Liver (tissue), 3 donors: ENCODE results near the gene CNOT10.

ENCODE experiments used
- EGR1 ChIP-seq, 2 donors: IDR thresholded peaks; 2 replicates each; pipeline ENCODE4 v1.6.1; 2016 to 2018; ENCODE audit warnings: antibody characterized with exemption in 2 of 2, low read depth in 2 of 2
- GABPA ChIP-seq, 2 donors: IDR thresholded peaks in 1 of 2; conservative IDR thresholded peaks in 1 of 2; 2 replicates each; pipeline ENCODE4 v1.6.1; 2016; ENCODE audit warnings: antibody characterized with exemption in 2 of 2, mild to moderate bottlenecking in 1 of 2, moderate library complexity in 1 of 2
- HNF4G ChIP-seq: IDR thresholded peaks from 2 replicates; pipeline ENCODE4 v1.6.1; 2016; ENCODE audit warnings: antibody characterized with exemption
- JUND ChIP-seq, 2 donors: IDR thresholded peaks; 2 replicates each; pipeline ENCODE4 v1.6.1; 2016; ENCODE audit warnings: antibody characterized with exemption in 2 of 2
- RAD21 ChIP-seq, 2 donors: IDR thresholded peaks; 2 replicates each; pipeline ENCODE4 v1.6.1; 2016; ENCODE audit warnings: antibody characterized with exemption in 2 of 2, mild to moderate bottlenecking in 2 of 2
- RXRA ChIP-seq, 2 donors: IDR thresholded peaks; 2 replicates each; pipeline ENCODE4 v1.6.1; 2017 to 2018; ENCODE audit warnings: antibody characterized with exemption in 2 of 2, mild to moderate bottlenecking in 1 of 2
- TAF1 ChIP-seq: conservative IDR thresholded peaks from 2 replicates; pipeline ENCODE4 v1.6.1; 2016; ENCODE audit warnings: antibody characterized with exemption, mild to moderate bottlenecking
- YY1 ChIP-seq: IDR thresholded peaks from 2 replicates; pipeline ENCODE4 v1.6.1; 2016; ENCODE audit warnings: antibody characterized with exemption, mild to moderate bottlenecking
- TF ChIP-seq, protein P1 (sequence below): IDR thresholded peaks from 2 replicates; pipeline ENCODE4 v1.6.1; 2016; ENCODE audit warnings: antibody characterized with exemption, mild to moderate bottlenecking
- TF ChIP-seq, protein P2 (sequence below): fragments of 150-350 bp; IDR thresholded peaks from 2 replicates; pipeline ENCODE4 v1.5.1; 2017; ENCODE audit warnings: improper control_type of control experiment, low read depth, low read length; ENCODE audit not compliant: missing input control
- TF ChIP-seq, protein P3 (sequence below): IDR thresholded peaks from 2 replicates; pipeline ENCODE4 v1.6.1; 2016; ENCODE audit warnings: antibody characterized with exemption
- TF ChIP-seq, protein P4 (sequence below): IDR thresholded peaks from 2 replicates; pipeline ENCODE4 v1.6.1; 2016; ENCODE audit warnings: antibody characterized with exemption
- donor health status: healthy.
- donor health status: healthy.

DNA sequence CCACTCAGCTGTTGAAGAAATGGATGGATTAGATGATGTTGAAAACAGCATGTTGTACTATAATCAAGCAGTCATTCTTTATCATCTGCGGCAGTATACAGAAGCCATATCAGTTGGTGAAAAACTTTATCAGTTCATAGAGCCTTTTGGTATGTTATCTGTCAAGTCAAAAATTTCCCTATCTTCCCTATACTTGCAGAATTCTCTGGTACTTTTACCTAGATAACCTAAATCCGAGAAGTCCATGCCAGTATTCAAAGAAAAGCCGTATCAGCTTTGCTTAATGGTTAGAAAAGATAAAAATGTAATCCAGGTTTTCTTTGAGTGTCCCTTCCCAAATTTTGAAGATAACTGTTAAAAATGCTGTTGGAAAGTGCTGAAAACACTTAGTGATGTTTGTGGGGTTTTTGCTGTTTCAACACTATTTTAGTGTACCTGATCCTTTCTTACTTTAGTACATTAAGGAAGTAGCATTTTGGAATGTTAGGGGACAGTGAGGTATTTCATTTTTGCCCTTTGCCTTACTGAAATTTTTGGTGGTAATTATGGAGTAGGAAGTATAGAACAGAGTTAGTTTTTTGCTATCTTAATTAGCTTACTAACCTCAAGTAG lies 23.8 kb downstream of the CNOT10 start:
- TF ChIP-seq, protein P1, sequence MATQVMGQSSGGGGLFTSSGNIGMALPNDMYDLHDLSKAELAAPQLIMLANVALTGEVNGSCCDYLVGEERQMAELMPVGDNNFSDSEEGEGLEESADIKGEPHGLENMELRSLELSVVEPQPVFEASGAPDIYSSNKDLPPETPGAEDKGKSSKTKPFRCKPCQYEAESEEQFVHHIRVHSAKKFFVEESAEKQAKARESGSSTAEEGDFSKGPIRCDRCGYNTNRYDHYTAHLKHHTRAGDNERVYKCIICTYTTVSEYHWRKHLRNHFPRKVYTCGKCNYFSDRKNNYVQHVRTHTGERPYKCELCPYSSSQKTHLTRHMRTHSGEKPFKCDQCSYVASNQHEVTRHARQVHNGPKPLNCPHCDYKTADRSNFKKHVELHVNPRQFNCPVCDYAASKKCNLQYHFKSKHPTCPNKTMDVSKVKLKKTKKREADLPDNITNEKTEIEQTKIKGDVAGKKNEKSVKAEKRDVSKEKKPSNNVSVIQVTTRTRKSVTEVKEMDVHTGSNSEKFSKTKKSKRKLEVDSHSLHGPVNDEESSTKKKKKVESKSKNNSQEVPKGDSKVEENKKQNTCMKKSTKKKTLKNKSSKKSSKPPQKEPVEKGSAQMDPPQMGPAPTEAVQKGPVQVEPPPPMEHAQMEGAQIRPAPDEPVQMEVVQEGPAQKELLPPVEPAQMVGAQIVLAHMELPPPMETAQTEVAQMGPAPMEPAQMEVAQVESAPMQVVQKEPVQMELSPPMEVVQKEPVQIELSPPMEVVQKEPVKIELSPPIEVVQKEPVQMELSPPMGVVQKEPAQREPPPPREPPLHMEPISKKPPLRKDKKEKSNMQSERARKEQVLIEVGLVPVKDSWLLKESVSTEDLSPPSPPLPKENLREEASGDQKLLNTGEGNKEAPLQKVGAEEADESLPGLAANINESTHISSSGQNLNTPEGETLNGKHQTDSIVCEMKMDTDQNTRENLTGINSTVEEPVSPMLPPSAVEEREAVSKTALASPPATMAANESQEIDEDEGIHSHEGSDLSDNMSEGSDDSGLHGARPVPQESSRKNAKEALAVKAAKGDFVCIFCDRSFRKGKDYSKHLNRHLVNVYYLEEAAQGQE: no peak
- TF ChIP-seq, protein P2, sequence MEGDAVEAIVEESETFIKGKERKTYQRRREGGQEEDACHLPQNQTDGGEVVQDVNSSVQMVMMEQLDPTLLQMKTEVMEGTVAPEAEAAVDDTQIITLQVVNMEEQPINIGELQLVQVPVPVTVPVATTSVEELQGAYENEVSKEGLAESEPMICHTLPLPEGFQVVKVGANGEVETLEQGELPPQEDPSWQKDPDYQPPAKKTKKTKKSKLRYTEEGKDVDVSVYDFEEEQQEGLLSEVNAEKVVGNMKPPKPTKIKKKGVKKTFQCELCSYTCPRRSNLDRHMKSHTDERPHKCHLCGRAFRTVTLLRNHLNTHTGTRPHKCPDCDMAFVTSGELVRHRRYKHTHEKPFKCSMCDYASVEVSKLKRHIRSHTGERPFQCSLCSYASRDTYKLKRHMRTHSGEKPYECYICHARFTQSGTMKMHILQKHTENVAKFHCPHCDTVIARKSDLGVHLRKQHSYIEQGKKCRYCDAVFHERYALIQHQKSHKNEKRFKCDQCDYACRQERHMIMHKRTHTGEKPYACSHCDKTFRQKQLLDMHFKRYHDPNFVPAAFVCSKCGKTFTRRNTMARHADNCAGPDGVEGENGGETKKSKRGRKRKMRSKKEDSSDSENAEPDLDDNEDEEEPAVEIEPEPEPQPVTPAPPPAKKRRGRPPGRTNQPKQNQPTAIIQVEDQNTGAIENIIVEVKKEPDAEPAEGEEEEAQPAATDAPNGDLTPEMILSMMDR: no peak
- TF ChIP-seq JUND (IDR thresholded peaks at IDR 0.05) (no peak), RXRA (IDR thresholded peaks at IDR 0.05) (no peak), TAF1 (no peak), RAD21 (IDR thresholded peaks at IDR 0.05) (no peak), HNF4G (no peak), EGR1 (IDR thresholded peaks at IDR 0.05; ENCODE audit: low read depth in 2 of 2) (no peak), YY1 (no peak), GABPA (IDR thresholded peaks at IDR 0.05 in 1 of 2, conservative IDR thresholded peaks at IDR 0.05 in 1 of 2) (no peak)
- TF ChIP-seq, protein P3, sequence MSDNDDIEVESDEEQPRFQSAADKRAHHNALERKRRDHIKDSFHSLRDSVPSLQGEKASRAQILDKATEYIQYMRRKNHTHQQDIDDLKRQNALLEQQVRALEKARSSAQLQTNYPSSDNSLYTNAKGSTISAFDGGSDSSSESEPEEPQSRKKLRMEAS: no peak
- TF ChIP-seq, protein P4, sequence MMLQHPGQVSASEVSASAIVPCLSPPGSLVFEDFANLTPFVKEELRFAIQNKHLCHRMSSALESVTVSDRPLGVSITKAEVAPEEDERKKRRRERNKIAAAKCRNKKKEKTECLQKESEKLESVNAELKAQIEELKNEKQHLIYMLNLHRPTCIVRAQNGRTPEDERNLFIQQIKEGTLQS: no peak
